GM19395 (cell line): ENCODE measurements around the gene FNDC11.
"Not testable (repeated sequence)": the region's sequence is repeated elsewhere in the genome, so short reads cannot be mapped to it uniquely, and the experiment has no call there.

Experiments
- ATAC-seq: cut with Tn5 transposase; IDR thresholded peaks from one replicate; pipeline ENCODE4 v1.9.1; 2021; ENCODE audit warnings: mild to moderate bottlenecking, moderate library complexity; ENCODE audit not compliant: unreplicated experiment

The FNDC11 gene

DNA sequence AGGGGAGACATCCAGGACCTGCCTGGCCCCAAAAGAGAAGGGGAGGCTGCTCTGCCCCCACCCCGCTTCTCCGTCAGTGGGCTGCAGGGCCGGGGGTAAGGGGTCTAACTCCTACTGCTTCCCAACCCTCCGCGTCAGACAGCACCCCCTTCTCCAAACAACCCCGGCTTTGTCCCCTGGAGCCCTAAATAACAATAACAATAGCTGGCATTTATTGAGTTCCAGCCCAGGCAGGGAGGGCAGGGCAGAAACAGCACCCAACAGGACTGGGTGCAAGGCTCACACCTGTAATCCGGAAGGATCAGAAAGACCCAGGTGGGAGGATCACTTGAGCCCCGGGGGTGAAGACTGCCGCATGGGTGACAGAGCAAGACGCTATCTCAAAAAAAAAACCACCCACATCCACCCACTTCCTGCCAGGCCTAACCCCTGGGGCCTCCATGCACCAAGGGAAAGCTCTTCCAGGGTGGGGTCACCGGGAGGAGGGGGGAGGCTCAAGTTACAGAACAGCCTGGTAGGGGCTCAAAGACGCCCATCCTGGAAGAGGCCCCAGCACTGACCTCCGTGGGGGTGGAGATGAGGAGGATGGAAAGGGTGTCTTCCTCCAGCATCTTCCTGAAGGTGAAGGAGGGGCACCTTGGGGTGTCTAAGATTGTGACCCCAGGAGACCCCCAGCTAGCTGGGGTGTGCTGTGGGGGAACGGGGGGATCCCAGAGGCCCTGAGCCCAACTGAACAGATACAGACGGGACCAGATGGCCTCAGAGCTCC, 1.3 kb upstream of the FNDC11 start:
- no peak for ATAC-seq

DNA sequence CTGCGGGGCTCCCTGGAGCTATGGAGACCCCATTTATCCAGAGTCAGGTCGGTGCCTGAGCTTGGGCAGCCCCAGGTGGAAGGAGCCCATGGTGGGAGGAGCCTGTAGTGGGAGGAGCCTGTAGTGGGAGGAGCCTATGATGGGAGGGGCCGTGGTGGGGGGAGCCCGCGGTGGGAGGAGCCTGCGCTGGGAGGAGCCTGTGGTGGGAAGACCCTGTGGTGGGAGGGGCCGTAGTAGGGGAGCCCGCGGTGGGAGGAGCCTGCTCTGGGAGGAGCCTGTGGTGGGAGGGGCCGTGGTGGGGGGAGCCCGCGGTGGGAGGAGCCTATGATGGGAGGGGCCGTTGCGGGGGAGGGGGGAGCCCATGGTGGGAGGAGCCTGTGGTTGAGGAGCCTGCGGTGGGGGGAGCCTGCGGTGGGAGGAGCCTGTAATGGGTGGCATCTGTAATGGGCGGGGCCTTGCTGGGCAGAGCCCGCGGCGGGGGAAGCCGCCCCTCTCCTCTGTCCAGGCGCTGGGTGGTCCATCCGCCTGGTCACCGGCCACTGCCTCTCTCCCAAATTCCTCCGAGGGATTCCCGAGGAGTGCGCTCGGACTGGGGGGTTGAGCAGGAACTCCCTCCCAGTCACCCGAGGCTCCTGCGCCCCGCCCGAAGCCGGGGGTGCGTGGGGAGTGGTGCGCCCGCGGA, 567 bp upstream of the FNDC11 start:
- ATAC-seq = no peak

DNA sequence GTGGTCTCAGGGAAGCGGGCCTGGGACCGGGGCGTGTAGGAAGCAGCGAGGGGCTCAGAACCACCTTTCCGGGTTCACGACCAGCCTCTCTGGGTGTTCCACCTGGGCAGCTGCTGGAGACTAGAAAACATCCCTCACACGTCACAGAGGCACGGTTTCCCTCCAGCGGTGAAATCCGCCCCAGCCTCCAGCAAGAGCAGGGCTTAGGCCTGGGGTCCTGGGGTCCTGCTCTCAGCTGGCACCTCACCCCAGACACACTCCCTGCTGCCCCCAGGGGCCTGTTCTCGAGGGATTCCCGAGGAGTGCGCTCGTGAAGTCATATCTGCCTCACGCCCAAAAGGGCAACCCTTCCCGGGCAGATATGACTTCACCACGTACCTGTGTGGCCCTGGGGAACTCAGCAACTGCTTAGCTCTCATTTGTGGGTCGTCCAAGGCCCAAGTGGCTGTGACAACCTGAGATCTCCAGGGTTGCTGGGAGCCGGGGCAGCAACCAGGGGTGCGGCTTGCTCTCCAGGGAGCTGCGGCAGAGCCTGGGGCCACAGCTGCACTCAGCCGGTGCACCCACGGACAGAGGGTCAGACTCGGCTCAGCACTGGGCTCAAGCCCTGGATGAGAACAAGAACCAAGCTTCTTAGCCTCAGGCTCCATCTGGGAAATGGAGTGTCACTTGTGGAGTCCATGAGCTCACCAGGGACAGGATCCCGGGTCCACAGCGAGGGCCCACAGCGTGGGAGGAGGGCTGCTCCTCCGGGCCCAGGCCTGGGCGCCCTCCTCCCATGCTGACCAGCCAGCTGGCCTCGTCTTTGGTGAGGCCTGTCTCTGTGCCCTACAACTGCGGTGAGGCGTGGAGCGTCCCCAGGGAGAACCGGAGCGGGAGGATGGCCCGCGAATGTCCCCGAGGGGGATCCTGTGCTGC, 661 bp downstream of the FNDC11 start:
- ATAC-seq = no peak

DNA sequence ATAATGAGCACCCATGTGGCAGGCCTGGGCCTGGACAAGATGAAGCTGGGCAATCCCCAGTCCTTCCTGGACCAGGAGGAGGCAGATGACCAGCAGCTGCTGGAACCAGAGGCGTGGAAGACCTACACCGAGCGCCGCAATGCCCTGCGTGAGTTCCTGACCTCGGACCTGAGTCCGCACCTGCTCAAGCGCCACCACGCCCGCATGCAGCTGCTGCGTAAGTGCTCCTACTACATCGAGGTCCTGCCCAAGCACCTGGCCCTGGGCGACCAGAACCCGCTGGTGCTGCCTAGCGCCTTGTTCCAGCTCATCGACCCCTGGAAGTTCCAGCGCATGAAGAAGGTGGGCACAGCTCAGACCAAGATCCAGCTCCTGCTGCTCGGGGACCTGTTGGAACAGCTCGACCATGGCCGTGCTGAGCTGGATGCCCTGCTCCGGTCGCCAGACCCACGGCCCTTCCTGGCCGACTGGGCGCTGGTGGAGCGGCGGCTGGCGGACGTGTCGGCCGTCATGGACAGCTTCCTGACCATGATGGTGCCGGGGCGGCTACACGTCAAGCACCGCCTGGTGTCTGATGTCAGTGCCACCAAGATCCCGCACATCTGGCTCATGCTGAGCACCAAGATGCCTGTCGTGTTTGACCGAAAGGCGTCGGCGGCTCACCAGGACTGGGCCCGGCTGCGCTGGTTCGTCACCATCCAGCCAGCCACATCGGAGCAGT, 1.9 kb downstream of the FNDC11 start:
- no peak for ATAC-seq

DNA sequence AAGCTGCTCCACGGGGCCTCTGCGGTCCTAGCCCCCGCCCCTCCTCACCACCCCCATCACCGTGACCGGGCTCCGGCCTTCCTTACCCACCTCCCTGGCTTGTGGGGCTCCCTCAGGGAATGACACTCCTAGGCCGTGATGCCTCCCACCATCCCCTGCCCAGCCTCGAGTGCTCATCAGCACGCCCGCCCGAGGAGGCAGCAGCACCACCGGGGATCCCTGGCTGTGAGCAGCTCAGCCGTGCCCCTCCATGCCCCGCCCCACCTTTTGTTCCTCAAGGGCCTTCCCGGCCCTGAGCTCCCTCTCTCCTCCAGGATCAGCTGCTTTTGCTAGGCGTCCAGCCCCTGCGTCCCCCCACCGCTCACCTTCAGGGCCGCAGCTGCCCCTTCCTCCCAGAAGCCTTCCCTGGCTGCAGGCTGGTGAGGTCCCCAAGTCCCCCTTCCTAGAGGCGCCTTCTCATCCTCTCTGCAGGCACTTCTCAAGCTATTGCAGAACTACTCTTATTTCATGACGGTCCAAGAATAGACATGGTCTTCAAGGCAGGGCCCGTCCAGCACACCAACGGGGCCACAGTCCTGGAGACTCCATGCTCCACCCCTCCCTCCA, 3.0 kb downstream of the FNDC11 start:
- ATAC-seq = no peak

DNA sequence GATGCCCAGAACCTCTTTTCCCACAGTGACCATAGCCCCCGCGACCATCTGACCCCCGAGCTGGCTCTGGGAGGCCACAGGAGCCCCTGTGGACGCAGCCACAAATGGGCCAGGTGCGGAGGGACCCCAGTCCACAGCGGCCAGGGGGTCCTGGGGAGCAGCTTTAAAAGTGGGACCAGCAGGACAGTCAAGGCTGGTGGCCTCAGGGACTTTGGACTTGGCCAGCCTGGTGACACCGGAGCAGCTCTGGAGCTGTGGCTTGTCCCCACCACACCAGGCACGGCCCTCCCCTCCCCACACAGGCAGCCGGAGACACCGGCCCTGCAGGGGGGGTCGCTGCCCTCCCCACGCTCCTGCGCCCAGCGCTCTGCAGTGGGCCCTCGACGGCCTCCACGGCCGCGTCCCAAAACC, 3.5 kb downstream of the FNDC11 start:
- no peak for ATAC-seq

DNA sequence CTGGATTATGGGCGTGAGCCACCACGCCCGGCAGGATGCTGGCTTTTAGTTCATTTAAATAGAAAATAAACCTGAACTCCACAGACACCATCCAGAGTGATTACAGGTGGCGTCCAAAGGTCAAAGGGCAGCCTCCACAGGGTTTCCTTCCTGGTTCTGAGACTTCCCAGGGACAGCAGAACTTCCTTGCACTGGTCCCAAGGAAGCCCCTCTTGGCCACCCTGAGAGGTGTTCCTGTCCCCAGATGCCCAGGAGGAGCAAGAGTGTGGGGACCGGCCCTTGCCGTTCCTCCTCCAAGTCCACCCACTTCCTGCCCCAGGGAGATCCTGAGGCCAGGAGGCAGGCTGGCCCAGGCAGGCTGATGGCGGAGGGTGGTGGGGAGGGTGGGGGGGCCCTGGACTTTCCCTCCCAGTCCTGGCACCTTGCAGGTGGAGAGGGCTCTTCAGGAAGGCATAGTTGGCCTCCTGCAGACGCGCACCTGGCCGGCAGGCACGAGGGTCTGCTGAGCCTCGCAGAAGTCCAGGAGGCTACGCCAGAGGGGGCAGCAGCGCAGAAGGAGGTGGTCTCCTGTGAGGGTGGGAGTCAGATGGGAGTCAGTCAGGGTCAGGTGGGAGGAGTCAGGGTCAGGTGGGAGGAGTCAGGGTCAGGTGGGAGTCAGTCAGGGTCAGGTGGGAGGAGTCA, 5.0 kb downstream of the FNDC11 start:
- no peak for ATAC-seq

DNA sequence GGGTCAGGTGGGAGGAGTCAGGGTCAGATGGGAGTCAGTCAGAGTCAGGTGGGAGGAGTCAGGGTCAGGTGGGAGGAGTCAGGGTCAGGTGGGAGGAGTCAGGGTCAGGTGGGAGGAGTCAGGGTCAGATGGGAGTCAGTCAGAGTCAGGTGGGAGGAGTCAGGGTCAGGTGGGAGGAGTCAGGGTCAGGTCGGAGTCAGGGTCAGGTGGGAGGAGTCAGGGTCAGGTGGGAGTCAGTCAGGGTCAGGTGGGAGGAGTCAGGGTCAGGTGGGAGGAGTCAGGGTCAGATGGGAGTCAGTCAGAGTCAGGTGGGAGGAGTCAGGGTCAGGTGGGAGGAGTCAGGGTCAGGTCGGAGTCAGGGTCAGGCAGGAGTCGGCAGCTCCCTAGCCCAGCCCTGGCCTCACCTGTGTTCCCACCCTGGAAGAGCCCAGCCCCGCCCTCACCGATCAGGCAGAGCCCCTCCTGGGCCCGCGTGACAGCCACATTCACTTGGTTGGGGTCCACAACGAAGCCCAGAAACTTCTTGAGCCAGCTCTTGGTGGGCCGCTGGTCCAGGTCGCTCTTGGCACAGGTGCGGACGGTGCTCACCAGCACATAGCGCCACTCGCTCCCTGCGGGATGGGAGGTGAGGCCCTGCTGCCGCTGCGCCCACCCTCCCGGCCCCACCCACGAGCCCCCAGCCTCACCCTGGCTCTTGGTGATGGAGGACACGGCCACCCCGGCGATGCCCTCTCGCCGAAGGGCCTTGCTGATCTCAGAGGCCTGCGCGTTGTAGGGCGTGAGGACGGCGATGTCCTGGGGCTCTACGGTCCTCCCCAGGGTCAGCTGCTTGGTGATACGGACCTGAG, 5.8 kb downstream of the FNDC11 start:
- ATAC-seq = not testable (repeated sequence)

DNA sequence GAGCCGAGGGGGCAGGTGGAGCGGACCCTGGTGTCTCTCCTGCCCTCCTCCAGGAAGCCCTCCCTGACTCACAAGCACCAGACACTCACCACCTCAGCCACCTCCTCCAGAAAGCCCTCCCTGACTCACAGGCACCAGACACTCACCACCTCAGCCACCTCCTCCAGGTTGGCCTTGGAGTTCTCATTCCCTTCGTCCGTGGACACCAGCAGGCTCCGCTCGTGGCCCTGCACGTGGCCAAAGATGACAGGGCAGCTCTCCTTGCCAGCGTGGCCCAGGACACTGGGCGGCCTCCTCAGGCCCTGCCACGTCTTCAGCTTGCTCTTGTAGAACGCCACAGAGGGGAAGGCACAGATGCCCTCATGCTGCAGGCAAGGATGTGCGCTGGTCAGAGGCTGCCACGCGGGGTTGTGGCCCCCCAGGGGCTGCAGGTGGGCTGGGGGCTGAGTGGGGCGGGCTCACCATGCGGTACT, 6.4 kb downstream of the FNDC11 start:
- no peak for ATAC-seq

DNA sequence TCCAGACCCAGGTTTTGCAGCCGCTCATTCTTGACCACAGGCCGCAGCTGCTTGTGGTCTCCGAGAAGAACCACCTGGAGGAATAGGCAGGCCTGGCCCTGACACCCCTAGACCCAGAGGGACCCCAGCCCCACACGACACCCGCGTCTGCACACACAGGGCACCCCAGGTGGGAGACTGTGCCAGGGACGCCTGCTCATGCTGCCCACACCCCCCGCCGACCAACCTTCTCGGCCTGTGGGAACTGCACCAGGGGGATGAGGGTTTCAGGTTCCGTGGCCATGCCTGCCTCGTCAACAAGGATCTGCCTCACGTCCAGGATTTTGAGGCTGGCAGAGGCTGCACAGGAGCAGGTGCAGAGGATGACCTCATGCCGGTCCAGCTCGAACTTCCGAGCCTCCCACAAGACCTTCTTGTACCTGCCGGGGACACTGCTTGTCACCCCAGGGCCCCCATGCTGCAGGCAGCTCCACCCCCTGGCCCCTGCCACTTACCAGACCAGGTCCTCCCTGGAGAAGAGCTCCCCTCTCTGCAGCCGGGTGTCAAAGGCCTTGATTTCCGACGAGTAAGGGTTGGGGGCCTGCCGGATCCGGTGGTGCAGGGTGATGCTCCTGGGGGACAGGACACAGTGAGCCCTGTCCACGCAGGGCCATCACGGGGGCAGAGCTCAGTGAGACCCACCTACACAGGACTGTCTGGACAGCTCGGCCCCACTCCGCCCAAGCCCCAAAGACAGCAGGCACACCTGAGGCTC, 7.1 kb downstream of the FNDC11 start:
- no peak for ATAC-seq

DNA sequence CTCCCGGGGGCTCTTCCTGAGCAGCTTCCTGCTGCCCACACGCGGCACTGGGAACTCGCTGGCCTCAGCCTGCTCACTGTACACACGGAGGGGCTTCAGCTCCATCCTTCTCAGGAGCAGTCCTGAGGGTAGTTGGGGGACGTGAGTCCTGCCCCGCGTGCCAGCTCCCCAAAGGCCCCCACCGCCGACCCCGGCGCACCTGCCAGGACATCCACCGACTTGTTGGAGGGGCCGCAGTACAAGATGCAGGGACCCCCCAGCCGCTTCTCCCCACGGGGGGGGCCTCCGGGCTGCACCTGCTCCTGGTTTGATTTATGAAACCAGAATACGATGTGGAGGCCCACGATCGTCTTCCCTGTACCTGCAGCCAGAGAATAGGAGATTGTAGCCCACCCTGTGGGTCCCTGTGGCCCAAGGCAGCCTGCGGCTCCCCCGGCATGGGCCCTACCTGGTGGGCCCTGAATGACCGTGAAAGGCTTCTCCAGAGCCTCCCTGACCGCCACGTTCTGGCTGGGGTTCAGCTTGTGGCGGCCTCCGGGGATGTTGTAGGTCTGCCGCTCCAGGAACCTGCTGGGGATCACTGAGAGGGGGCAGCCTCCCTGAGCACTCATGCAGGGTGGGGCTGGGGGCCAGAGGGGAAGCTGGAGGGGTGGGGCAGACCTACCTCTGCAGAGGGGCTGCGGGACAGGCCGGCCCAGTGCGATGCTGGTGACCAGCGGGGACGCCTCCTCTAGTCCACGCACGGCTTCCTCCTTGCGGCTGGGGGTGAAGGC, 7.9 kb downstream of the FNDC11 start:
- ATAC-seq = no peak

DNA sequence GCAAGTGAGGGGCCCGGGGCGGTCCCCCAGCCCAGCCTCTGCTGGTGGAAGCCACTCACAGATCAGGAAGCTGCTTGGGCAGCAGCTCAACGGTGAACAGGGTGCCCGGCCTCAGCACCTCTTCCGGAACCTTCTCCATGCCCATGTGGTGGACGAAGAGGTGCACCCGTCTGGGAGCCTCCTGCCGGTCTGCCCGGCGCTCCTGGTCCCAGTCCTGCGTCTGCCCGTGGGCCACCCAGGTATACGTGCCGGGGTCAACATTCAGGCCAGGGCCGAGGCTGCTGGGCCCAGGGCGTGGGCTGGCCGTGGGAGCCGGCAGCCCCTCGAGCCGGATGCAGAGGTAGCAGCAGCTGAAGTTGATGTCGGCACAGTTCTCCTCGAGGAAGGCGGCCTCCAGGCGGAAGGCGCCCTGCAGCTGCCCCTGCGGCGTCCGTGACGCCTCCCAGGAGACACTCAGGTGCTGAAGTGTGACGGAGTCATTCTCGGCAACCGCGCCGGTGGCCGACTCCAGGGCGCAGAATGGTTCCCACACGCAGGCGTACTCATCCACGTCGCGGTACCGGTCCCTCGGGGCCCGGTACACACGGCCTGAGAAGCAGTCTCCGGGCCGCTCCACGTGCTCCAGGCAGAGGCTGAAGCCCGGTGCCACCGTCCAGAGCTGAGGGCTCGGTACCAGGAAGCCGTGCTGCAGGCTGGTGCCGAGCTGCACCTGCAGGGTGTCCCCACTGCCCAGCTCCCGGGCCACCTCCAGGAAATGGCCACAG, 8.7 kb downstream of the FNDC11 start:
- ATAC-seq = no peak

DNA sequence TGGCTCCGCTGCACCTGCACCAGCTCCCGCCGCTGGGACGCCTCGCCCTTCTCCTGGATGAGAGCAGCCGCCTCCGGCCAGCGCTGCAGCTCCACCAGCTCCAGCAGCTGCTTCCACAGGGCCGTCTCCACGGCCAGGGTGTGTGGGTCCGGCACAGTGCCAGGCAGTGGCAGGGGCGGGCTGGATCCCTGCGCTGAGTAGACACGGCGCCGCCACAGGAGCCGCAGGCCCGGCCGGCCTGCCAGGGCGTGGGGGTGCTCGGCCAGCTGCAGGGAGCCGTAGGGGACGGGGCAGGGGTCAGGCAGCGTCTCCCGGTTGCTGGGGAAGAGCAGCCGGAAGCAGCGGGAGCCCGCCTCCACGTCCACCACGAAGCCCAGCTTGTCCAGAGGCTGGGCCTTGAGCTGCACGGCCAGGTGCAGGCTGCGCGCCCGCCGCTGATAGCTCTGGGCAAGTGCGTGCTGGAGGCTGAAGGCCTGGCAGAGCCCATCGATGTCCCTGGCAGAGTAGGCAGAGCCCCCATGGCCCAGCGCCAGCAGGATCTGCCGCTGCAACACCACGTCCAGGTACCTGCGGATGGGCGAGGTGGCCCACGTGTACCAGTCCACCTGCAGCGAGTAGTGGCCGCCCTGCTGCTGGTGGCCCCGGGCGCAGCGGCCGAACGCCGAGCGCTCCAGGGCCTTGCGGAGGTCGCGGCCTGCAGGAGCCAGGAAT, 9.4 kb downstream of the FNDC11 start:
- no peak for ATAC-seq

DNA sequence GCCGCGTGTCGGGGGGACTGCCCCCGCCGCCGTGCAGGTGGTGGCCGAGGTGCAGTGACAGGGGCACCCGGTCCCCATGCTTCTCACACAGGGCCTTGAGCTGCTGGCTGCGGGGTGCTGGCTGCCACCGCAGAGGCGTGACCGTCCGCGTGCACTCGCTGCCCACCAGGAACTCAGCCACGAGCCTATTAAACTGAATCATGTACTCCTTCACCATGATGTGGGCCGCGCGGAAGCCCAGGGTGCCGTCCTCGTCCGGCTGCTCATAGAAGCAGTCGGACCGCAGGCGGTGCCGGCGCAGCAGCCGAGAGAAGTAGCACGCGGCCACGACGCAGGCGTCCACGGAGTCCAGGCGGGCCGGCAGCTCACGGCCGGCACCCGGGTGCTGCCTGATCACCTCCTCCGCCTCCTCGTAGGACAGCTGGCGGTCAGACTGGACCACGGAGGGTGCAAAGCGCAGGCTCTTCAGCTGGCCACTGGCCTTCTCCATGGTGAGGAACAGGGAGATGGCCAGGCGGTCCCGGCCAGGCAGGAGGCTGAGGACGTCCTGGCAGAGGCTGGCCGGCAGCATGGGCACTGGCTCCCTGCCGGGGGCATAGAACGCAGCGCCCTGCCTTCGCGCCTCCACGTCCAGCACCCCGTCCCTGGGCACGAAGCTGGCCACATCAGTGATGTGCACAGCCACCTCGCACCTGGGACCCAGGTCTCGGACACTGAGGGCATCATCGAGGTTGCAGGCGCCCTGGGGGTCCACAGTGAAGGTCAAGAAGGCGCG, 10.3 kb downstream of the FNDC11 start:
- ATAC-seq = no peak

DNA sequence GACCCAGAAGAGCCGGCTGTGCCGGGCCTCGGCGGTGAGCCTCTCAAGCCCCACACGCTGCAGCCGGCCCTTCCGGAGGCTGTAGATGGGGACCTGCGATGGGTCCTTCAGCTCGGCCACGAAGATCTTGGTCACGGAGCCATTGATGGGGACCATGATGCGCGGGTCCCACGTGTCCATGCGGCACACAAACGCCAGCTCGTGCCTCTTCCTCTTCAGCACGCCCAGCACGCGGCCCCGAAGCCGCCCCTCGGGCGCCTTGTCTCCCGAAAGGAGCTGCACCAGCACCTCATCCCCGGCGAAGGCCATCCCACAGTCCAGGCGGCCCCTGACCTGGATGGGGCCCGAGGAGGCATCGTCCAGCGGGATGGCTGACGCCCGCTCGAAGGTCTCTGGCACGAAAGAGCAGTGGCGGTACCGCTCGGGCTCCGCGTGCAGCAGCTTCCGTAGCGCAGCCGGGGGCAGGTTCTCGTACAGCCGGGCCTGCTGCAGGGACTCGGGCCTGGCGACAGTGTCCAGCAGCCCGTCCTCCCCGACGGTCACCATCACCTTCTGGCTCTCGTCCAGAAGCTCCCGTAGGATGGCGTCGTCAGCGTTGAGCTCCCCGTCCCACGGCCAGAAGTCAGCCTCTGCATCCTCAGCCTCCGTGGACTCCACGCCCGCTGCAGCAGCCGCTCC, 11.2 kb downstream of the FNDC11 start:
- ATAC-seq = no peak
